A549 (cell line): ENCODE measurements around the gene TLR1.

Source experiments
- CTCF ChIP-seq: fragments of >200 bp; sonication (Bioruptor Twin); formaldehyde crosslinking; IDR thresholded peaks from 3 replicates; pipeline ENCODE4 v1.5.1; 2016
- EP300 ChIP-seq, 2 experiments: fragments of >200 bp; sonication (Bioruptor Twin); formaldehyde crosslinking; IDR thresholded peaks; 2 replicates in 1 of 2; 3 replicates in 1 of 2; pipeline ENCODE4 v1.6.1; 2016 to 2017
- HMGXB4 ChIP-seq: fragments of 250-450 bp; sonication (Bioruptor Pico); IDR thresholded peaks from 2 replicates; pipeline ENCODE4 v1.5.0; 2021; ENCODE audit warnings: mild to moderate bottlenecking, moderate library complexity, borderline replicate concordance
- JUN ChIP-seq, 2 experiments: fragments of >200 bp; sonication (Bioruptor Twin); formaldehyde crosslinking; IDR thresholded peaks; 2 replicates in 1 of 2; 3 replicates in 1 of 2; pipeline ENCODE4 v1.6.1; 2016 to 2017
- MYC ChIP-seq: IDR thresholded peaks from 2 replicates; pipeline ENCODE4 v1.6.1; 2012; ENCODE audit warnings: mild to moderate bottlenecking, inconsistent platforms, low read length, improper control_type of control experiment, borderline replicate concordance
- NR3C1 ChIP-seq: fragments of >200 bp; sonication (Bioruptor Twin); formaldehyde crosslinking; IDR thresholded peaks from 3 replicates; pipeline ENCODE4 v1.6.1; 2017
- POLR2A ChIP-seq: IDR thresholded peaks from 2 replicates; pipeline ENCODE4 v1.6.1; 2012; ENCODE audit warnings: mild to moderate bottlenecking, low read length
- RAD21 ChIP-seq, 2 experiments: fragments of >200 bp in 1 of 2; sonication (Bioruptor Twin) in 1 of 2; formaldehyde crosslinking in 1 of 2; IDR thresholded peaks in 1 of 2; conservative IDR thresholded peaks in 1 of 2; 2 replicates in 1 of 2; 3 replicates in 1 of 2; pipeline ENCODE4 v1.6.1; 2012 to 2018; ENCODE audit warnings: inconsistent platforms in 1 of 2
- RARB ChIP-seq: fragments of 250-450 bp; sonication (Bioruptor Pico); IDR thresholded peaks from 2 replicates; pipeline ENCODE4 v1.8.0; 2021; ENCODE audit warnings: mild to moderate bottlenecking, moderate library complexity
- REST ChIP-seq: fragments of 200-600 bp; sonication (generic); IDR thresholded peaks from 2 replicates; pipeline ENCODE4 v1.6.1; 2016; ENCODE audit warnings: antibody characterized with exemption, mild to moderate bottlenecking, moderate library complexity
- RFX5 ChIP-seq: fragments of 450-650 bp; IDR thresholded peaks from 2 replicates; pipeline ENCODE4 v1.7.1; 2014; ENCODE audit warnings: antibody characterized with exemption, mild to moderate bottlenecking, moderate library complexity
- RNF2 ChIP-seq: fragments of 200-600 bp; sonication (generic); IDR thresholded peaks from 2 replicates; pipeline ENCODE4 v1.6.1; 2016; ENCODE audit warnings: low read depth, mild to moderate bottlenecking, antibody characterized with exemption, moderate library complexity, borderline replicate concordance
- SMC3 ChIP-seq: fragments of >200 bp; sonication (Bioruptor Twin); formaldehyde crosslinking; IDR thresholded peaks from 3 replicates; pipeline ENCODE4 v1.6.1; 2018; ENCODE audit warnings: inconsistent platforms
- ZFP36 ChIP-seq: fragments of 450-650 bp; IDR thresholded peaks from 2 replicates; pipeline ENCODE4 v1.6.1; 2014; ENCODE audit warnings: borderline replicate concordance; ENCODE audit not compliant: partially characterized antibody

GRCh38 chr4:38832624-38833528 lies 28.3 kb upstream of the TLR1 start:
- no peak for TF ChIP-seq CTCF
- no peak for TF ChIP-seq REST
- TF ChIP-seq RFX5 = no peak
- TF ChIP-seq POLR2A = no peak
- TF ChIP-seq HMGXB4 (CRISPR knock-in tag) = no peak
- TF ChIP-seq EP300 (IDR thresholded peaks at IDR 0.05) = no peak
- no peak for TF ChIP-seq SMC3
- no peak for TF ChIP-seq MYC
- no peak for TF ChIP-seq RAD21 (conservative IDR thresholded peaks at IDR 0.05 in 1 of 2, IDR thresholded peaks at IDR 0.05 in 1 of 2)
- TF ChIP-seq ZFP36 = no peak
- no peak for TF ChIP-seq JUN (IDR thresholded peaks at IDR 0.05)
- no peak for TF ChIP-seq RARB (CRISPR knock-in tag)
- TF ChIP-seq NR3C1 = no peak
- TF ChIP-seq RNF2 = no peak
